Astrocyte (in vitro differentiated cells and primary cell): ENCODE data around the gene CAPZB. TPM values are rescaled to one million over a fixed set of nuclear protein-coding genes. Genes with fewer than 3 reads are reported as not detected.

Experiments used
- DNase-seq: peaks from one replicate; pipeline ENCODE4 v3.0.0-alpha.2; 2010; ENCODE audit warnings: low read depth
- FAIRE-seq: peaks from 2 replicates; lab custom pipeline; 2011; peaks lifted over from hg19 to GRCh38; lab: Jason Lieb, UNC
- H2AFZ ChIP-seq: 2 replicates; pipeline ENCODE4 v1.6.0; 2012; ENCODE audit warnings: low read depth, low read length, inconsistent platforms
- H3K27ac ChIP-seq: 2 replicates; pipeline ENCODE4 v1.5.1; 2011; ENCODE audit warnings: low read depth, low read length, inconsistent platforms
- H3K27me3 ChIP-seq: 2 replicates; pipeline ENCODE4 v1.6.0; 2011; ENCODE audit warnings: low read length, inconsistent platforms; ENCODE audit not compliant: insufficient read depth
- H3K36me3 ChIP-seq: 2 replicates; pipeline ENCODE4 v1.5.1; 2011; ENCODE audit warnings: low read length, inconsistent platforms; ENCODE audit not compliant: insufficient read depth
- H3K4me1 ChIP-seq: 2 replicates; pipeline ENCODE4 v1.5.1; 2011; ENCODE audit warnings: low read length, inconsistent platforms; ENCODE audit not compliant: insufficient read depth
- H3K4me2 ChIP-seq: 2 replicates; pipeline ENCODE4 v1.6.0; 2012; ENCODE audit warnings: low read length, inconsistent platforms
- H3K4me3 ChIP-seq: 2 replicates; pipeline ENCODE4 v1.5.1; 2011; ENCODE audit warnings: low read depth, mild to moderate bottlenecking, low read length, inconsistent platforms; ENCODE audit not compliant: insufficient read depth
- H3K79me2 ChIP-seq: 2 replicates; pipeline ENCODE4 v1.6.0; 2012; ENCODE audit warnings: mild to moderate bottlenecking, low read length, inconsistent platforms; ENCODE audit not compliant: insufficient read depth
- H3K9ac ChIP-seq: 2 replicates; pipeline ENCODE4 v1.6.0; 2012; ENCODE audit warnings: mild to moderate bottlenecking, low read length, inconsistent platforms
- H3K9me3 ChIP-seq: 2 replicates; pipeline ENCODE4 v1.5.1; 2012; ENCODE audit warnings: low read depth, mild to moderate bottlenecking, low read length, inconsistent platforms; ENCODE audit not compliant: insufficient read depth
- H4K20me1 ChIP-seq: 2 replicates; pipeline ENCODE4 v1.6.0; 2012; ENCODE audit warnings: low read length, inconsistent platforms; ENCODE audit not compliant: insufficient read depth
- H3K27ac Mint-ChIP-seq: one replicate; pipeline ENCODE4 v1.8.0; 2021; ENCODE audit warnings: mild to moderate bottlenecking, mixed read lengths; ENCODE audit not compliant: unreplicated experiment
- H3K27me3 Mint-ChIP-seq: one replicate; pipeline ENCODE4 v1.8.0; 2021; ENCODE audit warnings: low read depth, mixed read lengths; ENCODE audit not compliant: unreplicated experiment
- H3K36me3 Mint-ChIP-seq: one replicate; pipeline ENCODE4 v1.8.0; 2021; ENCODE audit warnings: low read depth, mixed read lengths; ENCODE audit not compliant: unreplicated experiment
- H3K4me1 Mint-ChIP-seq: one replicate; pipeline ENCODE4 v1.8.0; 2021; ENCODE audit warnings: low read depth, mixed read lengths; ENCODE audit not compliant: unreplicated experiment
- H3K4me3 Mint-ChIP-seq: one replicate; pipeline ENCODE4 v1.8.0; 2021; ENCODE audit warnings: mild to moderate bottlenecking, moderate library complexity, mixed read lengths; ENCODE audit not compliant: unreplicated experiment
- H3K9me3 Mint-ChIP-seq: one replicate; pipeline ENCODE4 v1.8.0; 2021; ENCODE audit warnings: mild to moderate bottlenecking, mixed read lengths; ENCODE audit not compliant: unreplicated experiment
- EZH2 ChIP-seq: IDR thresholded peaks from 2 replicates; pipeline ENCODE4 v1.6.1; 2012; ENCODE audit warnings: mild to moderate bottlenecking, low read length, inconsistent platforms; ENCODE audit not compliant: insufficient read depth
- total RNA-seq: library from RNA; stranded (reverse); gene quantifications from 2 replicates; pipeline ENCODE4 v1.2.1, GENCODE V29; 2021
- TF ChIP-seq, protein P1 (sequence below): IDR thresholded peaks from 2 replicates; pipeline ENCODE4 v1.5.1; 2011; ENCODE audit warnings: low read depth, mild to moderate bottlenecking, inconsistent platforms, low read length, moderate library complexity; ENCODE audit not compliant: insufficient read depth

CAPZB gene
- total RNA-seq, 1 donor from 2014 or later, result 458 TPM

DNA sequence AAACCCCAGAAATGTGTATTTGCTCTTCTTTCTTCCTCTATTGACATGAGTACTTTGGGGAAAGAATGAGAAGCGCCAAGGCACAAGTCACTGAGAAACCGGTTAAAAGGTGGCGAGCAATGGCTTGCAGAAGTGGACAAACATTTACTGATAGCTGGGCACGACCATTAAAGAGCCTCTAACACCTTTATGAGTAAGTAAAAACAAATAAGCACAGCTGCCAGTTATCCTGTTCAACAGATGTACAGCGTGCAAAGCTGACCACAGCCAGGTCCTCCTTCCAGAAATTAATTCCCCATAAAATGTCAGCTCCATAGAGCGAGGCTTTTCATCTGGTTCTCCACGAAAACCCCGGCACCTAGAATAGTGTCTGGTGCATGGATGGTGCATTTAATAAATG, 72.7 kb downstream of the CAPZB start:
- H3K4me3 ChIP-seq, result no peak overlapping the region
- H4K20me1 ChIP-seq, result peaks cover 100% of the 10 kb centered on the region
- H3K9ac ChIP-seq, result no peak overlapping the region
- H3K27me3 ChIP-seq, result no peaks in the 10 kb centered on the region
- no peaks in the 10 kb centered on the region for H3K9me3 ChIP-seq
- no peak overlapping the region for H3K27ac Mint-ChIP-seq
- peaks cover 15% of the 10 kb centered on the region for H3K36me3 ChIP-seq
- peaks cover 8% of the 10 kb centered on the region for H3K4me1 ChIP-seq
- TF ChIP-seq, protein P1, sequence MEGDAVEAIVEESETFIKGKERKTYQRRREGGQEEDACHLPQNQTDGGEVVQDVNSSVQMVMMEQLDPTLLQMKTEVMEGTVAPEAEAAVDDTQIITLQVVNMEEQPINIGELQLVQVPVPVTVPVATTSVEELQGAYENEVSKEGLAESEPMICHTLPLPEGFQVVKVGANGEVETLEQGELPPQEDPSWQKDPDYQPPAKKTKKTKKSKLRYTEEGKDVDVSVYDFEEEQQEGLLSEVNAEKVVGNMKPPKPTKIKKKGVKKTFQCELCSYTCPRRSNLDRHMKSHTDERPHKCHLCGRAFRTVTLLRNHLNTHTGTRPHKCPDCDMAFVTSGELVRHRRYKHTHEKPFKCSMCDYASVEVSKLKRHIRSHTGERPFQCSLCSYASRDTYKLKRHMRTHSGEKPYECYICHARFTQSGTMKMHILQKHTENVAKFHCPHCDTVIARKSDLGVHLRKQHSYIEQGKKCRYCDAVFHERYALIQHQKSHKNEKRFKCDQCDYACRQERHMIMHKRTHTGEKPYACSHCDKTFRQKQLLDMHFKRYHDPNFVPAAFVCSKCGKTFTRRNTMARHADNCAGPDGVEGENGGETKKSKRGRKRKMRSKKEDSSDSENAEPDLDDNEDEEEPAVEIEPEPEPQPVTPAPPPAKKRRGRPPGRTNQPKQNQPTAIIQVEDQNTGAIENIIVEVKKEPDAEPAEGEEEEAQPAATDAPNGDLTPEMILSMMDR, result no peak
- no peak for TF ChIP-seq EZH2
- H3K79me2 ChIP-seq, result peaks cover 100% of the 10 kb centered on the region
- FAIRE-seq (no peak), DNase-seq (no peak)
- no peaks in the 10 kb centered on the region for H3K27me3 Mint-ChIP-seq
- H2AFZ ChIP-seq, result no peak overlapping the region
- H3K4me3 Mint-ChIP-seq, result no peak overlapping the region
- H3K4me2 ChIP-seq, result no peak overlapping the region
- H3K9me3 Mint-ChIP-seq, result no peaks in the 10 kb centered on the region
- H3K36me3 Mint-ChIP-seq, result peaks cover 3% of the 10 kb centered on the region
- H3K4me1 Mint-ChIP-seq, result peaks cover 16% of the 10 kb centered on the region
- no peak overlapping the region for H3K27ac ChIP-seq

DNA sequence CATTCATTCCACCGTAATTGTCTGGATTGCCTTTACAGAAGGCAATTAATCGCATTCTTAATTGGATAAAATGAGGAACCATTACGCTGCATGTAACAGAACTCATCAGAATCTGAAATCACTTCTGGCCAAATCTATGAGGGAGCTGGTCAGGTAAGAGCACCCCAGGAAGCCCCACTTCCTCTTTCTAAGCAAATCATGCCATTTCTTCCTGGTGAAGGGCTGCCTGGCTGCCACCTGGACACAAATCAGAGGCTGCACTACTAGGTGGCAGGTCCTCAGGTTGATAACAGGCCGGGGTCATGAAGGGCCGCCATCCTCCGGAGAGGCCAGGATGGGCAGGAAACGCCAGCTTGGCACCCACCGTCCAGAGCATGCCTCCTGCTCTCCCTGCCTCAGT, 73.7 kb downstream of the CAPZB start:
- TF ChIP-seq, protein P1, result no peak
- no peak for TF ChIP-seq EZH2
- Mint-ChIP-seq H3K36me3 (peaks cover 10% of the 10 kb centered on the region), H3K4me3 (no peak overlapping the region), H3K27ac (no peak overlapping the region), H3K27me3 (no peaks in the 10 kb centered on the region), H3K9me3 (no peaks in the 10 kb centered on the region), H3K4me1 (peaks cover 25% of the 10 kb centered on the region)
- Histone ChIP-seq H3K36me3 (peaks cover 5% of the 10 kb centered on the region), H3K27me3 (no peaks in the 10 kb centered on the region), H3K79me2 (peaks cover 100% of the 10 kb centered on the region), H4K20me1 (peaks cover 100% of the 10 kb centered on the region), H3K4me3 (no peak overlapping the region), H3K9ac (no peak overlapping the region), H3K9me3 (no peaks in the 10 kb centered on the region), H2AFZ (no peak overlapping the region), H3K4me2 (no peak overlapping the region), H3K4me1 (peaks cover 14% of the 10 kb centered on the region), H3K27ac (no peak overlapping the region)
- DNase-seq (no peak), FAIRE-seq (no peak)

DNA sequence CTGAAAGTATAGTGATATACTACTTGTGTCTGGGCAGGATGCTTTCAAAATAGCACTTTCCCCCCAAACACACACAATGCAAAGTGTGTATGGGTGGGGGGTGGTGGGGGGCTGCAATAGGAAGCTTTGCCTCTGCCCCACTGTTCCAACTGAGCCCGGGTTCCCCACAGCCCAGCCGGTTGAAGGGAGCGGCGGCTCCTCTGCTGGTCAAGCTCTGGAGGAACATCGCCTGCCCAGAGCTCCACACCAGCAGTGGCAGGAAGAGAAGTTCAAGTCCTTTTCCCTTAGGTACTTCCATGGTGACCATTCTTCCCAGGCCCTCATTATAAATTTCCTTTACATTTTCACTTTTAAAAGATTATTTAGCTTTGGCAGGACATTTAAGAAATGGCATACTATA, 74.9 kb downstream of the CAPZB start:
- no peak overlapping the region for H3K9ac ChIP-seq
- H3K9me3 ChIP-seq, result no peaks in the 10 kb centered on the region
- Mint-ChIP-seq H3K27me3 (no peaks in the 10 kb centered on the region), H3K36me3 (peaks cover 13% of the 10 kb centered on the region), H3K27ac (no peak overlapping the region), H3K9me3 (no peaks in the 10 kb centered on the region), H3K4me1 (peaks cover 37% of the 10 kb centered on the region), H3K4me3 (no peak overlapping the region)
- no peak overlapping the region for H2AFZ ChIP-seq
- peaks cover 100% of the 10 kb centered on the region for H3K79me2 ChIP-seq
- no peak overlapping the region for H3K27ac ChIP-seq
- peaks cover 26% of the 10 kb centered on the region for H3K4me1 ChIP-seq
- no peak for FAIRE-seq
- H3K36me3 ChIP-seq, result no peaks in the 10 kb centered on the region
- TF ChIP-seq EZH2, result no peak
- TF ChIP-seq, protein P1, result no peak
- no peak overlapping the region for H3K4me3 ChIP-seq
- H4K20me1 ChIP-seq, result peaks cover 100% of the 10 kb centered on the region
- no peak overlapping the region for H3K4me2 ChIP-seq
- no peaks in the 10 kb centered on the region for H3K27me3 ChIP-seq
- DNase-seq, result no peak
